GM18498 (cell line): Measurements from ENCODE around the gene PPP2R2B.

Experiments
- ATAC-seq: cut with Tn5 transposase; IDR thresholded peaks from one replicate; pipeline ENCODE4 v1.9.1; 2021; ENCODE audit warnings: mild to moderate bottlenecking, moderate library complexity; ENCODE audit not compliant: unreplicated experiment

PPP2R2B gene

DNA sequence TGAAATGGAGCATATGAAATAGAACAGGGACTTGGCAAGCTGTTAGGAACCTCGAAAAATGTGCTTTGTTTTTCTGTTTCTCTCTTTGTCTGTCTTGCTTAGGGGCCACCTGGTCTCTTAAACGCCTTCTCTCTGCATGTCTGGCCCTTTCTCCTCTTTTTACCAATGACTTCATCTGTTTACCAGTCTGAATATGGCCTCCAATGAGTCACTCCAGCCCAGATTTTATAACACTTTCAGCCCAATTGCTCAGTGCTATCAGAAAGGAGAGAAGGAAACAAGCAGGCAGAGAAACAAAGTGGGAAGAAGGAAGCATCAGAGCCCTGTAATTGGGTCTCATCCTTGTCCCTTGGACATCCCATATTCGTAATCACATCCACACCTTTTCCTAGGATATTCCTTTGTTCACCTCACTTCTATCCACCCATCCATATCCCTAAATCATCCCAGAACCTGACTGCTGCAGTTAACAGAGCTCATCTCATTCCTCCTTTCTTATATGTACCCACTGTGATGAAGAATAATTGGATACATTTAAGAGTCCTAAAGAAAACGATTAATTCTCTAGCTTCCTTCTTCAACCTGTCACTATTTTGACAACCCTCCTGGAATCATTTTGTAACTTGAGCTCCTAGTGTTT is 210.8 kb downstream of the PPP2R2B start:
- no peak for ATAC-seq

GRCh38 chr5:146662229-146662628 is 216.3 kb downstream of the PPP2R2B start:
- ATAC-seq: no peak

- no peak for ATAC-seq
Measured at GRCh38 chr5:146660376-146660960, 218.1 kb downstream of the PPP2R2B start.

DNA sequence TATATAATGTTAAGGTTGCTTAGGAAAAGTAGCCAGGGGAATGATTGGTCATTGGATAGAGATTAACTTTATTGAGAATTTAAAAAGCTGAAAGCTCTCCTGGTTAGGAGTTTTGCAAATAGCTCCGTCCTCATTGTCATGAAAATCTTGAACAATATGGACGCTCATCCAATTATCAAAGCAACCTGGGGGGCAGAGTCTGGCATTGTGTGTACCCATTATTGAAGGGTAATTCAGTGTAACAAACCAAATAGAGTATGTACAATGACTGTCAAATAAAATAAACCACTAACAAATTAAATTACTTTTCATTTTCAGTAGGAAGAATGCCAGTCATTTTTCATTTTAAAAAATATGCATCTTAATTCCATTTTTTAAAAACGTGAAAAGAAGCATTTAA is 218.6 kb downstream of the PPP2R2B start:
- ATAC-seq: no peak

DNA sequence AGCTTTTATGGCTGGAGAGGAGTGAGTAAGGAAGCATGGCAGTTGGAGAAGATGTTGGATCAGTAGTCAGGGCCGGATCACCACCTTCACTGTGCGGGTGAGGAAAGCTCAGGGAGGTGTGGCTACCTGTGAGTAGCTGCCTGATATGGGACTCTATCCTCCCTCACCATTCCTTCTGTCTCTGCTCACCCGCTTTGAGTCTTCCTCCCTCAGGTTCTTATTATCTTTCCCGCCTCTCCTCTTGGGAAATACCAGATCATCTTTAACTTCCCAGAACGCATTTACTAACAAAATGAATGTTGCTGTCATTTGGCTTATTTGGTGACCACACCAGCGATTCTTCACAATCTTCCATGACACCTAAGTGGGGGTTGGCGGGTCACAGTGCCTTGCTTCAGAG is 221.9 kb downstream of the PPP2R2B start:
- no peak for ATAC-seq

- ATAC-seq: no peak
Measured at GRCh38 chr5:146653560-146653959, 225.0 kb downstream of the PPP2R2B start.

DNA sequence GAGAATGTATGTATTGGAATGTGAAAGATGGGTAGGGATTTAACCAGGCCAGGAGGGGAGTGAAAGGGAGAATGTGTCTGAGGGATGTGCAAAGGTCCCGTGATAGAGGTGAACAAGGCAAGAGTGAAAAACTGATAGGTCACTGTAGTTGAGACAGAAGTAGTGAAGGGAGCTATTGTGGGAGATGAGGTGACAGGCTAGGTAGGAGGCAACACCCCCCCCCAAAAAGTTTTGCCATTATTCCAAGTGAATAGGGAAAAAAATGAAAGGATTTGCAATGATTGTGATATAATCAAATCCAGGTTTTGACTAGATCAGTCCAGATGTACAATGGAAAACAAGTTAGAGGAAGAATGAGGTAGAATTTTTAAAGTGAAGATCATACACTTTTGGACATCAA is 226.0 kb downstream of the PPP2R2B start:
- ATAC-seq: no peak

GRCh38 chr5:146647656-146648199 is 230.8 kb downstream of the PPP2R2B start:
- no peak for ATAC-seq

- no peak for ATAC-seq
Measured at GRCh38 chr5:146646441-146646840, 232.1 kb downstream of the PPP2R2B start.

- ATAC-seq: no peak
Measured at GRCh38 chr5:146645342-146645741, 233.2 kb downstream of the PPP2R2B start.

GRCh38 chr5:146644831-146645230 is 233.7 kb downstream of the PPP2R2B start:
- no peak for ATAC-seq

GRCh38 chr5:146643776-146644175 is 234.8 kb downstream of the PPP2R2B start:
- no peak for ATAC-seq

GRCh38 chr5:146642410-146642809 is 236.1 kb downstream of the PPP2R2B start:
- no peak for ATAC-seq

DNA sequence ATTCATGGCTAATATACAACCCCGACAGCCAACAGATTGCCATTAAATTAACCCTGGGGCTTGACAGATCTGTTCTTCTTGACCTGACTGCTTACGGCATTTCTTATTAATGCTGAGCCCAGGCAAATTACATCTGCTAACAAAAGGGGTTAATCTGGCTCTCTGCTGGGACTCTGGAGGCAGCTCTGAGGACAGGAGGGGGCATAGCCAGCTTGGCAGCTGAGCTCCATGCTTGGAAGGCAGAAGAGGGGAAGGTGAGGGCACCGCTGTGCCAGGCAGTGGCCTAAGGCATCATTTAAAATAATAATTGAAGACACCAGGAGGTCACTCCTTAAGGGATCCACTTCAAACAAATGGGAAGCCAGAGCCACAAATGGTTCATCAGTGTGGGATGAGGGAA is 236.6 kb downstream of the PPP2R2B start:
- ATAC-seq: no peak

DNA sequence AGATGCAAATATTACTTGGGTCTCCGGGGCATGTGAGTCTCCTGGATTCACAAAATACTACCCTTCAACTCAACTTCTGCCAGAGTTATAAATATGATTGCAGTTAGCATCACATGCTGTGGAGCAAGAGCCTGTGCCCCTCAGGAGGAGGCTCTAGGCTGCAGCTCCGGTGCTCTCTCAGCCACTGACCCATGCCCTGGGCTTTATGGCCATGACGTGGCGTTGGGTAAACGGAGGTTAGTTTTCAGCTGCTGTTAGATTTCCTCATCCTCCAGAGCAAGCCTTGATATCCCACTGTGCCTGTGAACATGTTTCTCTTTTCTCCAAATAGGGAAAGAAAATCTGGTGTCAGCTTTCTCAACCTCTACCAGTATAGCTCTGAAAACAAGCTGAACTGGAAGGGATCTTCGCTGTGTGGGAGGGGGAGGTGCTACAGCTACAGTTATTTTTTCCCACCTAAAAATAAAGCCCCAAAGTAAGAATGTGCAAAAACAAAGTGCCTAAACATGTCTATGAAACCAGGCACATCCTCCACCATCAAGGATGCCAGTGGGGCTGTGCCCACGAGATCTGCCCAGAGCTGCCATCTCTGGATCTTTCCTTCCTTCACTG is 238.2 kb downstream of the PPP2R2B start:
- no peak for ATAC-seq

DNA sequence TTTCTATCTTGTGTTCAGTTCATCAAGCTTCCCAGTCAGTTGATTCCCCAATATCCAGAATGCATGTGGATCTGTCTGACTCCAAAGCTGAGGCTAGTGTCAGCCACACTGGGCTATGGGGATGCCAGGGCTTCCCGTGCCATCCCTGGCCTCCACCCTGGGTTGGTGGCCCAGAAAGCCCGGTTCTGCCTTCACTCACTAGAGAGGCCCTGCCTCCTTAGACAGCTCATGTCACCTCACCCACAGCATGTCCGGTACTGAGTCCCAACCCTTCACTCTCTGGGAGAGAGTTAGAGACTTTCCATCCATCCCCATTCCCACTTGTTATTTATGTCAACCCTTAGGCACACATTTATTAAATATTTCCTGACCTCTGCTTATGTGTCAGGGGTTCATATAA is 243.1 kb downstream of the PPP2R2B start:
- no peak for ATAC-seq

DNA sequence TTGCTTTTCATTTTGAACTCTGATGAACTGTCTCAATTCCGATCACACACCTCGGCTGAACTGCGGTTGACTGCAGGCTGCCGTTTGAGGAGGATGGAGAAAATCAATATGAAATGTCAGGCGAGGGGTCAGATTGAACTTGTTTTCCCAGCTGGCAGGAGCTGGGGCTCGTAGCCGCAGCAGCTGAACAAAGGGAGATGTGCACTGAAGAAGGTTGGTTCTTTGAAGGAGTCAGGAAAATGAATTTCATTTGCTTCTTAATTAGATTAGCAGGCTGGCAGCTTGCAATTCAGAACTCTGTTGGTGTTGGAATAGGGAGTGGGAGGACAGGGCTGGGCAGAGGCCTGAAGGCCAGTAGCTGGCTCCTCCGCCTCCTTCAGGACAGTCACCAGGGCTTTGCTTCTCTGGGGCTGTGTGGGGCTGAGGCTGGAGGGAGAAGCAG is 245.2 kb downstream of the PPP2R2B start:
- no peak for ATAC-seq

DNA sequence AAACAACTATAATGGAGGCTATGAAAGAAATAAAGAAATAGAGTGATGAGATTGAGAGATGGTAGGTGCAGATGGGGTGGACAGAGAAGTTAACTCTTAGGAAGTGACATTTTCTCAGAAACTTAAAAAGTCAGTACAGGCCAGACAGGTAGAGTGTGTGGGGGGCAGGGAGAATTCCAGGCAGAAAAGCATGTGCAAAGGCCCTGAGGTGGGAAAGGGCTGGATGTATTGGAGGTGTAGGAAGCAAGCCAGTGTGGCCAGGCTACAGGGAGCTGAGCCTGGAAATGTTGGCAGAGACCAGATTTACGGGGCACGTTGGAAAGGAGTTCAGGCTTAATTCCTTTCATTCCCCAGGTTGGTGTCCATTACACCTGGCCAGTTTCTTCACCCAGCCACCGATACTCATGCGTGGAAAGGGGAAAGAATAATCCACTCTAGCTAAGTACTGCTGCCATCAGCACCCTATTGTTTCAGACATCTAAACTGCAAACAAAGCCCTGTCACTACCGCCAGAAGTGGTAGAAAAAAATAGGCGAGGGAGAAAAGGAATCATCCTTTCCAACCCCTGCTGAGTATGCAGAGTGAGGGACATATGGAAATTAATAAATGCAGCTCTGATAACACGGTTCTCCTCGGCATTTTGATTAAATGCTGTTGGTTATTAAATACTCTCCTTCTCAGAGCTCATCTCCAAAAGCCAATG is 245.8 kb downstream of the PPP2R2B start:
- ATAC-seq: no peak

- no peak for ATAC-seq
Measured at GRCh38 chr5:146630472-146630871, 248.1 kb downstream of the PPP2R2B start.

DNA sequence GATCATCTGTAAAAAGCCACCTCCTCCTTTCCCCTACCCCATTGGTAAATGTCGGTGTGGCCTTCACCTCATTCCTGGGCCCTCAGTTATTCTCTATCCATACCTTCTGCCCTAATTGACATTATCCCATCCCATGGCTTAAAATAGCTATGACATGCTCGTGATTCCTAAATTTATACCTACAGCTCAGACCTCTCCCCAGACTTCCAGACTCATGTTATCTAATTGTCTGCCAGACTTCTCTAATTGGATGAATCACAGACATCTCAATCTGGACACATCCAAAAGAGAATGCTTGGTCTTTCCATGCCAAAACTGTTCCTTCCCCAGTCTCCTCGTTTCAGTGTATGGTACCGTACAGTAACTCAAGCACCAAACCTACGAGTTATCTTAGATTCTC is 249.6 kb downstream of the PPP2R2B start:
- no peak for ATAC-seq

- ATAC-seq: no peak
Measured at GRCh38 chr5:146626936-146627335, 251.6 kb downstream of the PPP2R2B start.

DNA sequence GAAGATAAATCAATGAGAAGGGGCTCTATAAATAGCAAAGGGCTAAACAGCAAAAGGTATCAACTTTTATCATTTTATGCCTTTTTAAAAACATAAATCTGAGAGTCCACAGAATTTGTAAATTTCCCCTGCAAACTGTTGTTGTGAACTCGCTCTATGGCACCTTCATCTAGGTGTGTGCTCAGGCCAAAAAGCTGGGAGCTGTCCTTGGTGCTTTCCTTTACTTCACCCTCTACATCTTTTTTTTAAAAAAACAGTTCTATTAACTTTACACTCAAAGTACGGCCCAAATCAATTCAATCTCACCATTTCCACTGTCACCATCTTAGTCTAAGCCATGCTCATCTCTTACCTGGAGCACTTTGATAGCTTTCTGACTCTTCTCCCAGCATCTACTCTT is 254.4 kb downstream of the PPP2R2B start:
- no peak for ATAC-seq
